Skeletal muscle satellite cell (primary cell): Measurements from ENCODE around the gene HSD17B11. TPM values are rescaled to one million over a fixed set of nuclear protein-coding genes. Genes with fewer than 3 reads are reported as not detected.
"Not testable (repeated sequence)": the region's sequence is repeated elsewhere in the genome, so short reads cannot be mapped to it uniquely, and the experiment has no call there.

Experiments used
- H3K27me3 ChIP-seq: 2 replicates; pipeline ENCODE4 v1.7.0; 2013; ENCODE audit warnings: low read length; ENCODE audit not compliant: control insufficient read depth, insufficient read depth
- H3K36me3 ChIP-seq: 2 replicates; pipeline ENCODE4 v1.7.0; 2013; ENCODE audit warnings: mild to moderate bottlenecking, control low read depth, low read length; ENCODE audit not compliant: insufficient read depth
- H3K4me1 ChIP-seq: 2 replicates; pipeline ENCODE4 v1.7.0; 2013; ENCODE audit warnings: low read length; ENCODE audit not compliant: control insufficient read depth, insufficient read depth
- H3K4me2 ChIP-seq: 2 replicates; pipeline ENCODE4 v1.7.0; 2013; ENCODE audit warnings: mild to moderate bottlenecking, low read length
- H3K4me3 ChIP-seq: 2 replicates; pipeline ENCODE4 v1.7.0; 2013; ENCODE audit warnings: low read length
- H3K9ac ChIP-seq: 2 replicates; pipeline ENCODE4 v1.7.0; 2013; ENCODE audit warnings: mild to moderate bottlenecking, low read depth, low read length, moderate library complexity
- H3K9me3 ChIP-seq: replicated peaks from 2 replicates; pipeline ENCODE4 v1.7.0; 2013; ENCODE audit warnings: mild to moderate bottlenecking, control low read depth, low read length
- small RNA-seq: library from RNA; depleted of rRNA; stranded (forward); fragments of <200 nt; gene quantifications from one replicate; pipeline ENCODE3, GENCODE V24; 2012

HSD17B11 gene

GRCh38 chr4:87294911-87295310 is 96.1 kb downstream of the HSD17B11 start:
- H3K9ac ChIP-seq, H3K4me2 ChIP-seq, H3K4me3 ChIP-seq, H3K27me3 ChIP-seq, H3K36me3 ChIP-seq, H3K9me3 ChIP-seq, H3K4me1 ChIP-seq: not testable (repeated sequence)

GRCh38 chr4:87293889-87294288 is 97.1 kb downstream of the HSD17B11 start:
- not testable (repeated sequence) for H3K4me2 ChIP-seq

GRCh38 chr4:87286970-87287369 is 104.0 kb downstream of the HSD17B11 start:
- Histone ChIP-seq H3K4me1 (no peaks in the 10 kb centered on the region), H3K4me3 (no peak overlapping the region), H3K36me3 (no peaks in the 10 kb centered on the region), H3K9me3 (no peaks in the 10 kb centered on the region), H3K4me2 (no peak overlapping the region), H3K27me3 (no peaks in the 10 kb centered on the region), H3K9ac (no peak overlapping the region)

More at GRCh38 chr4:87293889-87294288, 97.1 kb downstream of the HSD17B11 start:
- not testable (repeated sequence) for H3K36me3 ChIP-seq, H3K27me3 ChIP-seq, H3K4me3 ChIP-seq, H3K4me1 ChIP-seq, H3K9ac ChIP-seq, H3K9me3 ChIP-seq

Small RNAs within 50 kb of the gene (small RNA-seq; reads per million reads assigned to genes)
- gene MIR5705: not detected
- not detected for gene RN7SL681P
